ENCODE measurements around the gene SMYD4. TPM values are rescaled to one million over a fixed set of nuclear protein-coding genes. Genes with fewer than 3 reads are reported as not detected.
"Not testable (repeated sequence)": the region's sequence is repeated elsewhere in the genome, so short reads cannot be mapped to it uniquely, and the experiment has no call there.

SMYD4 gene
- total RNA-seq, 1 experiment from 2014 or later, result 9.3 TPM

DNA sequence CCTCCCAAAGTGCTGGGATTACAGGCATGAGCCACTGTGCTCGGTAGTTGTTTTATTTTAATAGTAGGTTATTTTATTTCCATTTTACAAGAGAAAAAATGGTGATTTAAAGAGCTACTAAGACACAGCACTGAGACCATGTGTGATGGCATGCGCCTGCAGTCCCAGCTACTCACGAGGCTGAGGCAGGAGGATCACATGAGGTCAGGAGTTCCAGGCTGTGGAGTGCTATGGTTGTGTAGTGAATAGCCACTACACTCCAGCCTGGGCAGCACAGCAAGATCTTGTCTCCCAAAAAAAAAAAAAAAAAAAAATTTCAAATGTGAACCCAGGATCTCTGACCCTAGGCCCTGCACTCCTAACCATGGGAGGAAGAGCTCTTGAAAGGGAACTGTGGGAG, 64.1 kb downstream of the SMYD4 start:
- ChIA-PET POLR2A (ENCODE audit: unreplicated experiment) (no interaction called here), CTCF (no interaction called here)
- Histone ChIP-seq H4K20me1 (ENCODE audit: low read length) (no peaks in the 10 kb centered on the region), H3K27me3 (ENCODE audit: low read length) (no peaks in the 10 kb centered on the region), H3K9me3 (ENCODE audit: low read length) (no peaks in the 10 kb centered on the region), H3F3A (ENCODE audit: low read length, unreplicated experiment) (no peaks in the 10 kb centered on the region), H3K27ac (ENCODE audit: low read length) (no peak overlapping the region), H3K9me2 (replicated peaks; ENCODE audit: low read length) (no peaks in the 10 kb centered on the region), H3K36me3 (ENCODE audit: low read depth, low read length) (no peaks in the 10 kb centered on the region), H3K9ac (ENCODE audit: low read length) (no peak overlapping the region), H3K4me2 (ENCODE audit: low read length) (no peak overlapping the region), H3K79me2 (ENCODE audit: low read length) (no peaks in the 10 kb centered on the region), H2AFZ (ENCODE audit: low read length) (no peak overlapping the region), H3K4me1 (ENCODE audit: insufficient read depth, low read length) (no peaks in the 10 kb centered on the region), H3K4me3 (ENCODE audit: low read length) (no peak overlapping the region)
- ATAC-seq (no peak), DNase-seq (no peak)
- BruUV-seq (replicated peaks), result no TSS peak
- intact Hi-C loops (cut with micrococcal nuclease), result no loop called here
- TF ChIP-seq, protein P1, sequence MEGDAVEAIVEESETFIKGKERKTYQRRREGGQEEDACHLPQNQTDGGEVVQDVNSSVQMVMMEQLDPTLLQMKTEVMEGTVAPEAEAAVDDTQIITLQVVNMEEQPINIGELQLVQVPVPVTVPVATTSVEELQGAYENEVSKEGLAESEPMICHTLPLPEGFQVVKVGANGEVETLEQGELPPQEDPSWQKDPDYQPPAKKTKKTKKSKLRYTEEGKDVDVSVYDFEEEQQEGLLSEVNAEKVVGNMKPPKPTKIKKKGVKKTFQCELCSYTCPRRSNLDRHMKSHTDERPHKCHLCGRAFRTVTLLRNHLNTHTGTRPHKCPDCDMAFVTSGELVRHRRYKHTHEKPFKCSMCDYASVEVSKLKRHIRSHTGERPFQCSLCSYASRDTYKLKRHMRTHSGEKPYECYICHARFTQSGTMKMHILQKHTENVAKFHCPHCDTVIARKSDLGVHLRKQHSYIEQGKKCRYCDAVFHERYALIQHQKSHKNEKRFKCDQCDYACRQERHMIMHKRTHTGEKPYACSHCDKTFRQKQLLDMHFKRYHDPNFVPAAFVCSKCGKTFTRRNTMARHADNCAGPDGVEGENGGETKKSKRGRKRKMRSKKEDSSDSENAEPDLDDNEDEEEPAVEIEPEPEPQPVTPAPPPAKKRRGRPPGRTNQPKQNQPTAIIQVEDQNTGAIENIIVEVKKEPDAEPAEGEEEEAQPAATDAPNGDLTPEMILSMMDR (conservative IDR thresholded peaks at IDR 0.05; ENCODE audit: low read depth, low read length), result no peak
- TF ChIP-seq EZH2 (IDR thresholded peaks at IDR 0.05; ENCODE audit: low read length, unreplicated experiment) (no peak), EZH2phosphoT487 (IDR thresholded peaks at IDR 0.05; ENCODE audit: borderline replicate concordance, low read length) (no peak)

DNA sequence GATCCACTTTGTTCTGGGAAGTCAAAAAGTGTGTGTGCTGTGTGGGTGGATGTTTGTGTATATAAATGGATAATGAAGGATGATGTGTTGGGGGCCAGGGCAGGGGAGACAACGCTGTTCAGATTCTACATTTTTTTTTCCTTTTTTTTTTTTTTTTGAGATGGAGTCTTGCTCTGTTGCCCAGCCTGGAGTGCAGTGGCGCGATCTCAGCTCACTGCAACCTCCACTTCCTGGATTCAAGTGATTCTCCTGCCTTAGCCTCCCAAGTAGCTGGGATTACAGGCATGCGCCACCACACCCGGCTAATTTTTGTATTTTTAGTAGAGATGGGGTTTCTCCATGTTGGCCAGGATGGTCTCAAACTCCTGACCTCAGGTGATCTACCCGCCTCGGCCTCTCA, 65.0 kb downstream of the SMYD4 start:
- DNase-seq; H4K20me1 ChIP-seq (ENCODE audit: low read length); H3K36me3 ChIP-seq (ENCODE audit: low read depth, low read length); CTCF ChIA-PET; BruUV-seq (replicated peaks); H3K27ac ChIP-seq (ENCODE audit: low read length); intact Hi-C loops (cut with micrococcal nuclease); H2AFZ ChIP-seq (ENCODE audit: low read length); H3K9me3 ChIP-seq (ENCODE audit: low read length); POLR2A ChIA-PET (ENCODE audit: unreplicated experiment); H3K4me3 ChIP-seq (ENCODE audit: low read length); H3K9me2 ChIP-seq (replicated peaks; ENCODE audit: low read length); H3F3A ChIP-seq (ENCODE audit: low read length, unreplicated experiment); H3K27me3 ChIP-seq (ENCODE audit: low read length); ATAC-seq; H3K4me1 ChIP-seq (ENCODE audit: insufficient read depth, low read length); H3K9ac ChIP-seq (ENCODE audit: low read length); H3K4me2 ChIP-seq (ENCODE audit: low read length); H3K79me2 ChIP-seq (ENCODE audit: low read length): not testable (repeated sequence)

DNA sequence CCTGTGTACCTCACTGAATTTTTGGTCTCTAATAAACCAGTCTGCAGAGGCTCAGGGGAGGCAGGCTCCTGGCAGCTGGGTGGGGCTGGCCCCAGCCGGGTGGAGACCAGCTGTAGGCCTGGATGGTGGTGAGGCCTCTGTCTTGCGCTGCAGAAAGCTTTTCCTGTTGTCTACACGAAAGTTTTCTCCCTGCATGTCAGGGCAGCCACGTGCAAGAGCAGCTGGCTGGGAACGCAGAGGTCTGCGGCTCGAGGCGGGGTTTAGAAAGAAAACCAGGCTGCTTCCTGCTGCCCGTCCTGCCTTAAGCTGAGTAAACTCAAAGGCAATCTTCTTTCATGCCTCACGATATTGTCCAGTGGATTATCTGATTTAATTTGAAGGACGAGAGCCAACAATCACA, 65.4 kb downstream of the SMYD4 start:
- no peaks in the 10 kb centered on the region for H3K9me3 ChIP-seq (ENCODE audit: low read length)
- no peaks in the 10 kb centered on the region for H3F3A ChIP-seq (ENCODE audit: low read length, unreplicated experiment)
- no peak overlapping the region for H3K9ac ChIP-seq (ENCODE audit: low read length)
- H2AFZ ChIP-seq (ENCODE audit: low read length), result no peak overlapping the region
- ATAC-seq (no peak), DNase-seq (no peak)
- no peaks in the 10 kb centered on the region for H3K4me1 ChIP-seq (ENCODE audit: insufficient read depth, low read length)
- no TSS peak for BruUV-seq (replicated peaks)
- no peak overlapping the region for H3K4me3 ChIP-seq (ENCODE audit: low read length)
- no peaks in the 10 kb centered on the region for H4K20me1 ChIP-seq (ENCODE audit: low read length)
- no peak overlapping the region for H3K4me2 ChIP-seq (ENCODE audit: low read length)
- H3K27me3 ChIP-seq (ENCODE audit: low read length), result no peaks in the 10 kb centered on the region
- CTCF ChIA-PET, result no interaction called here
- no peaks in the 10 kb centered on the region for H3K9me2 ChIP-seq (replicated peaks; ENCODE audit: low read length)
- H3K36me3 ChIP-seq (ENCODE audit: low read depth, low read length), result no peaks in the 10 kb centered on the region
- POLR2A ChIA-PET (ENCODE audit: unreplicated experiment), result no interaction called here
- no peak overlapping the region for H3K27ac ChIP-seq (ENCODE audit: low read length)
- no peaks in the 10 kb centered on the region for H3K79me2 ChIP-seq (ENCODE audit: low read length)
- TF ChIP-seq EZH2 (IDR thresholded peaks at IDR 0.05; ENCODE audit: low read length, unreplicated experiment) (no peak), EZH2phosphoT487 (IDR thresholded peaks at IDR 0.05; ENCODE audit: borderline replicate concordance, low read length) (no peak)
- TF ChIP-seq, protein P1 (conservative IDR thresholded peaks at IDR 0.05; ENCODE audit: low read depth, low read length), result no peak
- intact Hi-C loops (cut with micrococcal nuclease), result no loop called here

Measured in PC-3 (cell line).